Right lobe of liver (tissue), 6 donors: ENCODE measurements around the gene ZNF292. TPM values are rescaled to one million over a fixed set of nuclear protein-coding genes. Genes with fewer than 3 reads are reported as not detected.

ENCODE experiments used
- ATAC-seq, 4 donors: fragments of 200-7000 bp; cut with Tn5 transposase; one replicate each; pipeline ENCODE4 v1.9.1; 2020; ENCODE audit warnings: mild to moderate bottlenecking in 4 of 4, moderate library complexity in 4 of 4
- DNase-seq, 3 donors: peaks; one replicate each; pipeline ENCODE4 v3.0.0-alpha.2; 2020
- H3K27ac ChIP-seq, 3 donors: fragments of 200-600 bp; one replicate each; pipeline ENCODE4 v1.8.0; 2022
- H3K27me3 ChIP-seq, 2 donors: fragments of 200-600 bp; one replicate each; pipeline ENCODE4 v1.8.0; 2022
- H3K36me3 ChIP-seq, 4 donors: fragments of 200-600 bp; sonication (generic) in 1 of 4; one replicate each; pipeline versions ENCODE4 v1.5.1 to v1.8.0; 2017 to 2022; ENCODE audit warnings: control low read depth in 1 of 4
- H3K4me1 ChIP-seq, 4 donors: fragments of 200-600 bp; sonication (generic) in 1 of 4; one replicate each; pipeline versions ENCODE4 v1.5.1 to v1.8.0; 2017 to 2022; ENCODE audit warnings: control low read depth in 1 of 4
- H3K4me3 ChIP-seq, 3 donors: fragments of 200-600 bp; one replicate each; pipeline ENCODE4 v1.8.0; 2022
- H3K9me3 ChIP-seq, 4 donors: fragments of 200-600 bp; sonication (generic) in 1 of 4; one replicate each; pipeline versions ENCODE4 v1.5.1 to v1.8.0; 2017 to 2022; ENCODE audit warnings: control low read depth in 1 of 4
- CTCF ChIP-seq, 4 donors: fragments of 200-600 bp in 3 of 4; fragments of 450-650 bp in 1 of 4; IDR thresholded peaks; one replicate each; pipeline versions ENCODE4 v1.5.1 to v1.8.0; 2016 to 2022; ENCODE audit warnings: antibody characterized with exemption in 4 of 4, mild to moderate bottlenecking in 2 of 4
- POLR2A ChIP-seq: fragments of 450-650 bp; IDR thresholded peaks from one replicate; pipeline ENCODE4 v1.6.1; 2017; ENCODE audit warnings: antibody characterized with exemption, mild to moderate bottlenecking
- WGBS: methylation state at CpG from one replicate; pipeline ENCODE4 v1.1.6; 2018; ENCODE audit warnings: low coverage, low lambda C conversion rate; ENCODE audit not compliant: insufficient coverage; ENCODE audit errors: missing lambda C conversion rate; 5-methylcytosine and 5-hydroxymethylcytosine counted together
- intact Hi-C, 2 donors: fragments of 100-400 bp; cut with DNase I; formaldehyde crosslinking; loops; one replicate each; pipeline versions ENCODE4 v1.11.2 to v1.14.1; 2022
- total RNA-seq, 6 experiments: library from RNA; depleted of rRNA in 2 of 6; stranded (reverse); fragments of >200 nt in 2 of 6; fragmentation: NEBNext Ultra II Directional in 3 of 6; extraction: Animal tissue kit (Norgen Biotek cat#: 25700) in 3 of 6; gene quantifications; one replicate each; pipeline versions ENCODE4 v1.1.0 to v1.2.4, GENCODE V29; 2016 to 2023
- donor health status: DM: no; HTN: yes; CAD: no.
- donor health status: DM: no; HTN: no; CAD: no.
- donor health status: DM: no; HTN: no; CAD: no.
- donor health status: DM: no; HTN: yes; CAD: no.
- donor health status: DM: no; HTN: yes; CAD: no.

ZNF292 gene
- total RNA-seq, 6 experiments from 2014 or later: 8.7 to 22.0 (median 11.2) TPM

- Histone ChIP-seq H3K36me3 (no peaks in the 10 kb centered on the region), H3K27ac (no peak overlapping the region), H3K9me3 (no peaks in the 10 kb centered on the region), H3K4me3 (no peak overlapping the region), H3K4me1 (no peaks in the 10 kb centered on the region), H3K27me3 (no peaks in the 10 kb centered on the region)
- TF ChIP-seq POLR2A (no peak), CTCF (IDR thresholded peaks at IDR 0.05) (no peak)
- DNase-seq (no peak), ATAC-seq (no peak)
- intact Hi-C loops: no loop called here
- 83% methylated on average over 2 of the region's 2 CpGs for WGBS
These were observed 38.4 kb upstream of the ZNF292 start for GRCh38 chr6:87116922-87117321.

- Histone ChIP-seq H3K9me3 (no peaks in the 10 kb centered on the region), H3K4me3 (no peak overlapping the region), H3K36me3 (no peaks in the 10 kb centered on the region), H3K27me3 (no peaks in the 10 kb centered on the region), H3K4me1 (no peaks in the 10 kb centered on the region), H3K27ac (no peak overlapping the region)
- ATAC-seq: no peak
- no peak for TF ChIP-seq POLR2A
- no peak for TF ChIP-seq CTCF (IDR thresholded peaks at IDR 0.05)
- DNase-seq: no peak
- intact Hi-C loops: no loop called here
- 84% methylated on average over 4 of the region's 4 CpGs for WGBS
These were observed 37.3 kb upstream of the ZNF292 start for GRCh38 chr6:87118054-87118453.

GRCh38 chr6:87122477-87122876 lies 32.9 kb upstream of the ZNF292 start:
- Histone ChIP-seq H3K36me3 (no peaks in the 10 kb centered on the region), H3K9me3 (no peaks in the 10 kb centered on the region), H3K27me3 (no peaks in the 10 kb centered on the region), H3K4me1 (no peaks in the 10 kb centered on the region), H3K27ac (no peak overlapping the region), H3K4me3 (no peak overlapping the region)
- DNase-seq (peak in 1 of 3 donors; percentile 49), ATAC-seq (no peak)
- TF ChIP-seq POLR2A: no peak
- no peak for TF ChIP-seq CTCF (IDR thresholded peaks at IDR 0.05)
- intact Hi-C loops: no loop called here
- 74% methylated on average over 16 of the region's 51 CpGs for WGBS

- Histone ChIP-seq H3K36me3 (no peaks in the 10 kb centered on the region), H3K4me1 (no peaks in the 10 kb centered on the region), H3K9me3 (no peaks in the 10 kb centered on the region), H3K27me3 (no peaks in the 10 kb centered on the region), H3K4me3 (no peak overlapping the region), H3K27ac (no peak overlapping the region)
- TF ChIP-seq POLR2A: no peak
- no peak for TF ChIP-seq CTCF (IDR thresholded peaks at IDR 0.05)
- intact Hi-C loops: no loop called here
- WGBS: 94% methylated on average over 5 of the region's 5 CpGs
- DNase-seq (no peak), ATAC-seq (no peak)
These were observed 31.3 kb upstream of the ZNF292 start for GRCh38 chr6:87124074-87124473.

GRCh38 chr6:87126501-87126900 lies 28.9 kb upstream of the ZNF292 start:
- intact Hi-C loops: no loop called here
- ATAC-seq: no peak
- no peaks in the 10 kb centered on the region for H3K4me1 ChIP-seq
- H3K9me3 ChIP-seq: no peaks in the 10 kb centered on the region
- H3K36me3 ChIP-seq: no peaks in the 10 kb centered on the region
- no peak for TF ChIP-seq CTCF (IDR thresholded peaks at IDR 0.05)
- H3K27me3 ChIP-seq: no peaks in the 10 kb centered on the region
- 0% methylated on average over 1 of the region's 1 CpG for WGBS
- H3K4me3 ChIP-seq: no peak overlapping the region
- no peak for DNase-seq
- H3K27ac ChIP-seq: no peak overlapping the region
